Measurements from ENCODE around the gene ZNF14. TPM values are rescaled to one million over a fixed set of nuclear protein-coding genes. Genes with fewer than 3 reads are reported as not detected.
"Not testable (repeated sequence)": the region's sequence is repeated elsewhere in the genome, so short reads cannot be mapped to it uniquely, and the experiment has no call there.

The ZNF14 gene
- total RNA-seq (2014; rRNA removed; shearing (Covaris generic)) (9.4 and 10.2 TPM in 2 replicates), polyA plus RNA-seq (2016; fragmentation: Nextera tagmentation; extraction: Ambion mirVana) (3.0 and 4.6 TPM in 2 replicates)
- long read RNA-seq, partial matches to known transcripts: 0 of 2 reads
- long read RNA-seq, other reads (novel, unspliced or antisense): 0 of 2 reads

DNA sequence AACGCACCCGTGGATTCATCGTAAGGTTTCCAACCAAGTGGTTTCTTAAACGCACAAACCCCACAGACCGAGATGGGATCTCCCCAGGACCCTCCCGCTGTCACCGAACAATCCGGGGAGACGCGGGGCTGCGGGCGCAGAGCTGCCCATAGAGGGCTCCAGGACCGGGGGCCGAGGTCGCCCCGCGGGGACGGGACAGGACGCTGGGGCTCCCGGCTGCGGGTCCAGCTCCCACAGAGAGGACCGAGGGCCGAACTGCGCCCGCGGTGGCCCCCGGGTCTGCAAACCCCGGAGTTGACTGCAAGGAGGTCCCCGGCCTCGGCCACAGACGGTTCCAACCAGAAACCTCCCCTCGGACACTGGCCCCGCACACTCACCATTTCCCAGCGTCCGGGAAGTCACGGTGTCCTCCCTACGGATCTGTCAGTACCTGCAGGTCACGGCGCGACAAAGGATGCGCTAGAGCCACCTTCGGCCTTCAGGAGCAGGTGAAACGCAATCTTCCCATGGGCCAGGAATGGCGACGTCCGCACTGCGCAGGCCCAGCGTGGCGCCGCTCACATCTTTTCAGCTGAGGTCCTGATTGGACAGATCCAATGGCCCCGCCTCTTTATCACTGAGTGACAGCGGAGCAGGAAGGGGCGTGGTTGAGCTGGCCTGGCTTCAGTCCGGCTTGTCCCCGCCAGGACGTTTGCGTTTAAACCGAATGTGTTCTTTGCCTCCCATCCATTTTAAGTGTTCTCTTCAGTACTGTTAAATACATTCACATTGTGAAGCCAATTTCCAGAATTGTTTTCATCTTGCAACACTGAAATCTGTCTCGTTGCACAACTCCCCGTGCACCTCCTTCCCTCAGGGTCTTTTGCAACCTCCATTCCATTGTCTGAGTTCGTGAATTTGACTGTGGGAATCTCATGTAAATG lies at the start of gene ZNF14:
Gene ZNF14 (minus strand): TSS at position 534 of the 923 bp plus-strand sequence. CDS start 154 bp downstream, at position 380.
- peak within 1 kb of the TSS; percentile 99 for H3K4me3 Mint-ChIP-seq
- H3K4me1 ChIP-seq (ENCODE audit: insufficient read depth): no peaks in the 10 kb centered on the region
- peak within 1 kb of the TSS; percentile 89 for H3K27ac Mint-ChIP-seq
- DNase-seq (ENCODE audit: low spot score): peak; percentile 99
- H3K4me2 ChIP-seq: peak within 1 kb of the TSS; percentile 88
- H3K9me2 ChIP-seq (ENCODE audit: insufficient read depth): no peaks in the 10 kb centered on the region
- peak within 1 kb of the TSS; percentile 96 for H2AFZ ChIP-seq
- peak within 1 kb of the TSS; percentile 80 for H3K4me3 ChIP-seq
- H3F3A ChIP-seq (replicated peaks; ENCODE audit: low read depth): no peaks in the 10 kb centered on the region
- H4K20me1 ChIP-seq (replicated peaks; ENCODE audit: insufficient read depth): no peaks in the 10 kb centered on the region; the same call in 1 of the 2 replicates
- H3K27me3 ChIP-seq (ENCODE audit: insufficient read depth): no peaks in the 10 kb centered on the region
- peak; percentile 97 for ATAC-seq
- no peak within 1 kb of the TSS for H3K27ac ChIP-seq (ENCODE audit: low read depth)
- TF ChIP-seq, protein P1, sequence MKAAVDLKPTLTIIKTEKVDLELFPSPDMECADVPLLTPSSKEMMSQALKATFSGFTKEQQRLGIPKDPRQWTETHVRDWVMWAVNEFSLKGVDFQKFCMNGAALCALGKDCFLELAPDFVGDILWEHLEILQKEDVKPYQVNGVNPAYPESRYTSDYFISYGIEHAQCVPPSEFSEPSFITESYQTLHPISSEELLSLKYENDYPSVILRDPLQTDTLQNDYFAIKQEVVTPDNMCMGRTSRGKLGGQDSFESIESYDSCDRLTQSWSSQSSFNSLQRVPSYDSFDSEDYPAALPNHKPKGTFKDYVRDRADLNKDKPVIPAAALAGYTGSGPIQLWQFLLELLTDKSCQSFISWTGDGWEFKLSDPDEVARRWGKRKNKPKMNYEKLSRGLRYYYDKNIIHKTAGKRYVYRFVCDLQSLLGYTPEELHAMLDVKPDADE (IDR thresholded peaks at IDR 0.05): no peak; the same call in 1 of the 2 replicates
- TF ChIP-seq, protein P2, sequence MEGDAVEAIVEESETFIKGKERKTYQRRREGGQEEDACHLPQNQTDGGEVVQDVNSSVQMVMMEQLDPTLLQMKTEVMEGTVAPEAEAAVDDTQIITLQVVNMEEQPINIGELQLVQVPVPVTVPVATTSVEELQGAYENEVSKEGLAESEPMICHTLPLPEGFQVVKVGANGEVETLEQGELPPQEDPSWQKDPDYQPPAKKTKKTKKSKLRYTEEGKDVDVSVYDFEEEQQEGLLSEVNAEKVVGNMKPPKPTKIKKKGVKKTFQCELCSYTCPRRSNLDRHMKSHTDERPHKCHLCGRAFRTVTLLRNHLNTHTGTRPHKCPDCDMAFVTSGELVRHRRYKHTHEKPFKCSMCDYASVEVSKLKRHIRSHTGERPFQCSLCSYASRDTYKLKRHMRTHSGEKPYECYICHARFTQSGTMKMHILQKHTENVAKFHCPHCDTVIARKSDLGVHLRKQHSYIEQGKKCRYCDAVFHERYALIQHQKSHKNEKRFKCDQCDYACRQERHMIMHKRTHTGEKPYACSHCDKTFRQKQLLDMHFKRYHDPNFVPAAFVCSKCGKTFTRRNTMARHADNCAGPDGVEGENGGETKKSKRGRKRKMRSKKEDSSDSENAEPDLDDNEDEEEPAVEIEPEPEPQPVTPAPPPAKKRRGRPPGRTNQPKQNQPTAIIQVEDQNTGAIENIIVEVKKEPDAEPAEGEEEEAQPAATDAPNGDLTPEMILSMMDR (conservative IDR thresholded peaks at IDR 0.05; ENCODE audit: low read depth in 2 of 2): 0 out of 4 replicates have a peak, but pooled peaks of 1 of the 2 experiments have one; percentile 0
- TF ChIP-seq, protein P3, sequence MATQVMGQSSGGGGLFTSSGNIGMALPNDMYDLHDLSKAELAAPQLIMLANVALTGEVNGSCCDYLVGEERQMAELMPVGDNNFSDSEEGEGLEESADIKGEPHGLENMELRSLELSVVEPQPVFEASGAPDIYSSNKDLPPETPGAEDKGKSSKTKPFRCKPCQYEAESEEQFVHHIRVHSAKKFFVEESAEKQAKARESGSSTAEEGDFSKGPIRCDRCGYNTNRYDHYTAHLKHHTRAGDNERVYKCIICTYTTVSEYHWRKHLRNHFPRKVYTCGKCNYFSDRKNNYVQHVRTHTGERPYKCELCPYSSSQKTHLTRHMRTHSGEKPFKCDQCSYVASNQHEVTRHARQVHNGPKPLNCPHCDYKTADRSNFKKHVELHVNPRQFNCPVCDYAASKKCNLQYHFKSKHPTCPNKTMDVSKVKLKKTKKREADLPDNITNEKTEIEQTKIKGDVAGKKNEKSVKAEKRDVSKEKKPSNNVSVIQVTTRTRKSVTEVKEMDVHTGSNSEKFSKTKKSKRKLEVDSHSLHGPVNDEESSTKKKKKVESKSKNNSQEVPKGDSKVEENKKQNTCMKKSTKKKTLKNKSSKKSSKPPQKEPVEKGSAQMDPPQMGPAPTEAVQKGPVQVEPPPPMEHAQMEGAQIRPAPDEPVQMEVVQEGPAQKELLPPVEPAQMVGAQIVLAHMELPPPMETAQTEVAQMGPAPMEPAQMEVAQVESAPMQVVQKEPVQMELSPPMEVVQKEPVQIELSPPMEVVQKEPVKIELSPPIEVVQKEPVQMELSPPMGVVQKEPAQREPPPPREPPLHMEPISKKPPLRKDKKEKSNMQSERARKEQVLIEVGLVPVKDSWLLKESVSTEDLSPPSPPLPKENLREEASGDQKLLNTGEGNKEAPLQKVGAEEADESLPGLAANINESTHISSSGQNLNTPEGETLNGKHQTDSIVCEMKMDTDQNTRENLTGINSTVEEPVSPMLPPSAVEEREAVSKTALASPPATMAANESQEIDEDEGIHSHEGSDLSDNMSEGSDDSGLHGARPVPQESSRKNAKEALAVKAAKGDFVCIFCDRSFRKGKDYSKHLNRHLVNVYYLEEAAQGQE (IDR thresholded peaks at IDR 0.05; ENCODE audit: unreplicated experiment): no peak
- TF ChIP-seq STAT1 (IDR thresholded peaks at IDR 0.05; ENCODE audit: unreplicated experiment) (no peak), CREB1 (CRISPR knock-in tag; IDR thresholded peaks at IDR 0.05; ENCODE audit: low read depth) (peak; percentile 8; the same call in 1 of the 2 replicates), POLR2AphosphoS5 (IDR thresholded peaks at IDR 0.05; ENCODE audit: low read depth) (peak; percentile 99)
- H3K27me3 Mint-ChIP-seq (ENCODE audit: insufficient read depth, low read depth, poor library complexity): peaks cover 11% of the 10 kb centered on the region
- H3K9me3 Mint-ChIP-seq: peaks cover 22% of the 10 kb centered on the region
- 0 out of 2 replicates have a peak, but pooled peaks cover 3% of the 10 kb centered on the region for H3K36me3 ChIP-seq (ENCODE audit: insufficient read depth)
- H3K36me3 Mint-ChIP-seq (ENCODE audit: low read depth): peaks cover 34% of the 10 kb centered on the region
- H3K4me1 Mint-ChIP-seq: no peaks in the 10 kb centered on the region; the same call in 2 of the 3 replicates
- peaks cover 39% of the 10 kb centered on the region for H3K79me2 ChIP-seq (replicated peaks; ENCODE audit: insufficient read depth)

DNA sequence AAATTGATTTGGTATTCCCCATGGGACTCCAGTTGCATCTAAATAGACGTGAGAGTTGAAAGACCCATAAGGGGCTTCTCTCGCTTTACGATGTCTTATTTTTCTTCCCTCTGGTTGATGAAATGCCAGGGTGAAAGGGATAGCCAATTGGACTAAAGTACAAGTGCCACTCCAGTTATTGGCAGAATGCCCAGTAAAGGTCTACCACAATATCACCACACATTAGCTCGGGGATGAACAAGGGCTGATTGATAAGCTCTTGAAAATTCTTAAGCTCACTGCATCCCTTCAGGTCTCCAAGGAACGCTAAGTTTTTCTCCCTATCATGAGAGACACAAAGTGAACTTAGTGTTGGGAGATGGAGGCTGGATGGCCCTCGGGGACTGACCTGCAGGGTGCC lies 48.9 kb upstream of the ZNF14 start:
- not testable (repeated sequence) for H3K27me3 ChIP-seq (ENCODE audit: insufficient read depth); H4K20me1 ChIP-seq (replicated peaks; ENCODE audit: insufficient read depth); H3K27ac Mint-ChIP-seq; H3K4me1 Mint-ChIP-seq; H3K9me2 ChIP-seq (ENCODE audit: insufficient read depth); H3K4me1 ChIP-seq (ENCODE audit: insufficient read depth); ATAC-seq; H3K9me3 Mint-ChIP-seq; H2AFZ ChIP-seq; H3K4me2 ChIP-seq; H3K4me3 Mint-ChIP-seq; DNase-seq (ENCODE audit: low spot score); H3K36me3 ChIP-seq (ENCODE audit: insufficient read depth); H3K27ac ChIP-seq (ENCODE audit: low read depth); H3K27me3 Mint-ChIP-seq (ENCODE audit: insufficient read depth, low read depth, poor library complexity); H3F3A ChIP-seq (replicated peaks; ENCODE audit: low read depth); H3K4me3 ChIP-seq
- H3K36me3 Mint-ChIP-seq (ENCODE audit: low read depth): peaks cover 32% of the 10 kb centered on the region
- H3K79me2 ChIP-seq (replicated peaks; ENCODE audit: insufficient read depth): peaks cover 31% of the 10 kb centered on the region; the same call in 1 of the 2 replicates

All from GM23338 (cell line).